ENCODE results near the gene SULT6B1. TPM values are rescaled to one million over a fixed set of nuclear protein-coding genes. Genes with fewer than 3 reads are reported as not detected.

Gene SULT6B1
- total RNA-seq, 1 experiment from 2014 or later = not detected

DNA sequence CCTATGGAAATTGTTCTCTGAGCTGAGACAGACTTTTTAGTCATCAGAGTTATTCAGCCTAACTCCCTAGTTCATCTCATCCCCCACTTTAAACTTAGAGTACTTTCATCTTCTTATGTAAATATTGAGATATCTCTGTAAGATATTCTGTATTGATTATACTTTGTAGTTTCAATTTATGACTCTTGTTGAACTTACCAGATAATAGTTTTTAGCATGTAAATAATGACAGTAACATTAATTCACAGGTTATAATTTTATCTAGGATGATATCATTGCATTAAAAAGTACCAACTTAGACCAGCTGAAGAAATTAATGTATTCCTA, 16.9 kb downstream of the SULT6B1 start:
- peaks cover 21% of the 10 kb centered on the region for H3K4me1 ChIP-seq
- no peak for TF ChIP-seq CTCF (IDR thresholded peaks at IDR 0.05; ENCODE audit: insufficient read depth in 1 of 2, low read depth in 1 of 2, low read length in 1 of 2, severe bottlenecking in 1 of 2, unreplicated experiment in 1 of 2)
- no peaks in the 10 kb centered on the region for H3K36me3 ChIP-seq (ENCODE audit: control insufficient read depth, insufficient read depth, low read length)
- no peak overlapping the region for H3K27ac Mint-ChIP-seq (ENCODE audit: unreplicated experiment)
- no peaks in the 10 kb centered on the region for H3K4me1 Mint-ChIP-seq (ENCODE audit: low read depth, unreplicated experiment)
- intact Hi-C loops (cut with micrococcal nuclease; ENCODE audit: unreplicated experiment) = loop anchor here (1.0 kb wide), 1 partner anchor 60 kb away; the partner anchor contains the start of genes CEBPZ and NDUFAF7
- H3K27me3 Mint-ChIP-seq (ENCODE audit: insufficient read depth, unreplicated experiment) = no peaks in the 10 kb centered on the region
- POLR2A ChIA-PET = interaction anchor here (0.6 kb wide), 1 partner anchor 22 kb away, joined by 10 read pairs; no protein-coding TSS in a partner anchor
- peak overlapping the region; percentile 63 for H3K4me3 Mint-ChIP-seq (ENCODE audit: unreplicated experiment)
- H3K27me3 ChIP-seq (replicated peaks; ENCODE audit: control insufficient read depth, insufficient read depth, low read length) = no peaks in the 10 kb centered on the region
- no peak for DNase-seq
- CTCF ChIA-PET = no interaction called here
- H3K36me3 Mint-ChIP-seq (ENCODE audit: insufficient read depth, unreplicated experiment) = peaks cover 5% of the 10 kb centered on the region
- no peaks in the 10 kb centered on the region for H3K9me3 ChIP-seq
- H3K4me3 ChIP-seq (ENCODE audit: low read depth, low read length) = 0 out of 2 replicates have a peak overlapping the region, but pooled peaks have one; percentile 2
- BruUV-seq (replicated peaks) = no TSS peak
- peaks cover 11% of the 10 kb centered on the region for H3K9me3 Mint-ChIP-seq (ENCODE audit: unreplicated experiment)

GRCh38 chr2:37168217-37168981, 20.1 kb downstream of the SULT6B1 start:
- H3K4me1 Mint-ChIP-seq (ENCODE audit: low read depth, unreplicated experiment) = no peaks in the 10 kb centered on the region
- no peak overlapping the region for H3K27ac Mint-ChIP-seq (ENCODE audit: unreplicated experiment)
- peak; percentile 72 to 79 for TF ChIP-seq CTCF (IDR thresholded peaks at IDR 0.05; ENCODE audit: insufficient read depth in 1 of 2, low read depth in 1 of 2, low read length in 1 of 2, severe bottlenecking in 1 of 2, unreplicated experiment in 1 of 2)
- peak in 1 of 2 experiments; percentile 62 for DNase-seq
- ChIA-PET CTCF (no interaction called here), POLR2A (no interaction called here)
- peaks cover 8% of the 10 kb centered on the region; the same call in 1 of the 2 replicates for H3K9me3 ChIP-seq
- peaks cover 20% of the 10 kb centered on the region for H3K9me3 Mint-ChIP-seq (ENCODE audit: unreplicated experiment)
- no peaks in the 10 kb centered on the region for H3K27me3 ChIP-seq (replicated peaks; ENCODE audit: control insufficient read depth, insufficient read depth, low read length)
- no peaks in the 10 kb centered on the region for H3K36me3 ChIP-seq (ENCODE audit: control insufficient read depth, insufficient read depth, low read length)
- no TSS peak for BruUV-seq (replicated peaks)
- H3K4me3 Mint-ChIP-seq (ENCODE audit: unreplicated experiment) = no peak overlapping the region
- peaks cover 5% of the 10 kb centered on the region for H3K36me3 Mint-ChIP-seq (ENCODE audit: insufficient read depth, unreplicated experiment)
- intact Hi-C loops (cut with micrococcal nuclease; ENCODE audit: unreplicated experiment) = loop anchor here (1.0 kb wide), 4 partner anchors 12 to 95 kb away; partner anchors contain the start of gene EIF2AK2
- H3K27me3 Mint-ChIP-seq (ENCODE audit: insufficient read depth, unreplicated experiment) = no peaks in the 10 kb centered on the region
- H3K4me3 ChIP-seq (ENCODE audit: low read depth, low read length) = no peak overlapping the region
- H3K4me1 ChIP-seq = peaks cover 21% of the 10 kb centered on the region

DNA sequence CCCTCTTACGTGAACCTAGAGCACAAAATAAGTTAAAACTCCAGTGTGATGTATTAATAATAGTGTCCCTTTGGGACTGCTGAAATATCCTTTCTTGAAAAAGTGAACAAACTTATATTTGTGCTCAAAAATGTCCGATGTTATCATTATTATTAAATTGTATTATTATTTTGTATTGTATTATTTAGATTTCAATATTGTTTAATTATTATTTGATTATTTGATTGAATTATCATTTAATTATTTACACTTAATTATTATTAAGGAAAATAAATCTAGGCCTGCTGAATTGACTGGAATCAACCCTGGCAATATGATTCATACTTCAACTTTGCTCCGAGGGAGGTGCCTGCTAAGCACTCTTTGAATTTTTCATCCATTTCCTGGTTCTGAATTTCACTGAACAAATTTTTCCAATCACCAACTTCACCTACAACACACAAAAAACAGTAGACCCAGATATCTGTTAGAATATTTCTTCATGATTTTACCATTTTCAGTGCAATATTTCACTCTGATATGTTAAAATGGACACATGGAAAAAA, 20.8 kb downstream of the SULT6B1 start:
- no TSS peak for BruUV-seq (replicated peaks)
- ChIA-PET CTCF (no interaction called here), POLR2A (no interaction called here)
- no peak for TF ChIP-seq CTCF (IDR thresholded peaks at IDR 0.05; ENCODE audit: insufficient read depth in 1 of 2, low read depth in 1 of 2, low read length in 1 of 2, severe bottlenecking in 1 of 2, unreplicated experiment in 1 of 2)
- Histone ChIP-seq H3K4me3 (ENCODE audit: low read depth, low read length) (no peak overlapping the region), H3K9me3 (peaks cover 13% of the 10 kb centered on the region), H3K27me3 (replicated peaks; ENCODE audit: control insufficient read depth, insufficient read depth, low read length) (no peaks in the 10 kb centered on the region), H3K4me1 (peaks cover 21% of the 10 kb centered on the region), H3K36me3 (ENCODE audit: control insufficient read depth, insufficient read depth, low read length) (no peaks in the 10 kb centered on the region)
- Mint-ChIP-seq H3K27ac (ENCODE audit: unreplicated experiment) (no peak overlapping the region), H3K4me1 (ENCODE audit: low read depth, unreplicated experiment) (no peaks in the 10 kb centered on the region), H3K4me3 (ENCODE audit: unreplicated experiment) (no peak overlapping the region), H3K27me3 (ENCODE audit: insufficient read depth, unreplicated experiment) (no peaks in the 10 kb centered on the region), H3K9me3 (ENCODE audit: unreplicated experiment) (peaks cover 20% of the 10 kb centered on the region), H3K36me3 (ENCODE audit: insufficient read depth, unreplicated experiment) (no peaks in the 10 kb centered on the region)
- DNase-seq = no peak
- intact Hi-C loops (cut with micrococcal nuclease; ENCODE audit: unreplicated experiment) = loop anchor here (1.0 kb wide), 4 partner anchors 11 to 96 kb away; partner anchors contain the start of gene EIF2AK2

Data from Caco-2 (cell line).